Tibial artery (tissue), 4 donors: Measurements from ENCODE around the gene LTBR.

Experiments used
- DNase-seq, 2 donors: peaks; one replicate each; pipeline ENCODE4 v3.0.0-alpha.2; 2019
- H3K27ac ChIP-seq, 2 donors: fragments of 200-600 bp; sonication (generic) in 1 of 2; 1 replicate in 1 of 2; 2 replicates in 1 of 2; pipeline ENCODE4 v1.5.1; 2018 to 2019; ENCODE audit warnings: mild to moderate bottlenecking in 1 of 2
- H3K27me3 ChIP-seq, 2 donors: fragments of 200-600 bp; sonication (generic) in 1 of 2; one replicate each; pipeline versions ENCODE4 v1.5.1 to v1.6.0; 2016 to 2019
- H3K36me3 ChIP-seq, 3 donors: fragments of 200-600 bp; sonication (generic) in 2 of 3; one replicate each; pipeline ENCODE4 v1.5.1; 2016 to 2019; ENCODE audit warnings: mild to moderate bottlenecking in 2 of 3
- H3K4me1 ChIP-seq, 4 donors: fragments of 200-600 bp; sonication (generic) in 2 of 4; 1 replicate in 3 of 4; 2 replicates in 1 of 4; pipeline ENCODE4 v1.5.1; 2016 to 2019
- H3K4me3 ChIP-seq, 2 donors: fragments of 200-600 bp; sonication (generic) in 1 of 2; 1 replicate in 1 of 2; 2 replicates in 1 of 2; pipeline ENCODE4 v1.5.1; 2018 to 2019; ENCODE audit warnings: mild to moderate bottlenecking in 2 of 2
- H3K9me3 ChIP-seq, 3 donors: fragments of 200-600 bp; sonication (generic) in 1 of 3; one replicate each; pipeline ENCODE4 v1.5.1; 2016 to 2019
- intact Hi-C: fragments of 100-400 bp; cut with DNase I; formaldehyde crosslinking; loops from one replicate; pipeline ENCODE4 v1.15.0; 2023; ENCODE audit warnings: low total_unique reads
- TF ChIP-seq, protein P1 (sequence below), 2 experiments: fragments of 200-600 bp in 1 of 2; fragments of 450-650 bp in 1 of 2; IDR thresholded peaks; one replicate each; pipeline ENCODE4 v1.5.1; 2017 to 2019; ENCODE audit warnings: antibody characterized with exemption in 2 of 2, mild to moderate bottlenecking in 1 of 2, moderate library complexity in 1 of 2

The LTBR gene

GRCh38 chr12:6430124-6430989 lies 46.4 kb downstream of the LTBR start:
- intact Hi-C loops = no loop called here
- DNase-seq = peak; percentile 92
- Histone ChIP-seq H3K27me3 (no peaks in the 10 kb centered on the region), H3K36me3 (no peaks in the 10 kb centered on the region), H3K27ac (peak overlapping the region; percentile 80 to 83), H3K4me1 (peaks cover 0 to 18% (median 12%) of the 10 kb centered on the region in 4 donors), H3K4me3 (peak overlapping the region; percentile 30 to 47), H3K9me3 (no peaks in the 10 kb centered on the region)
- TF ChIP-seq, protein P1, sequence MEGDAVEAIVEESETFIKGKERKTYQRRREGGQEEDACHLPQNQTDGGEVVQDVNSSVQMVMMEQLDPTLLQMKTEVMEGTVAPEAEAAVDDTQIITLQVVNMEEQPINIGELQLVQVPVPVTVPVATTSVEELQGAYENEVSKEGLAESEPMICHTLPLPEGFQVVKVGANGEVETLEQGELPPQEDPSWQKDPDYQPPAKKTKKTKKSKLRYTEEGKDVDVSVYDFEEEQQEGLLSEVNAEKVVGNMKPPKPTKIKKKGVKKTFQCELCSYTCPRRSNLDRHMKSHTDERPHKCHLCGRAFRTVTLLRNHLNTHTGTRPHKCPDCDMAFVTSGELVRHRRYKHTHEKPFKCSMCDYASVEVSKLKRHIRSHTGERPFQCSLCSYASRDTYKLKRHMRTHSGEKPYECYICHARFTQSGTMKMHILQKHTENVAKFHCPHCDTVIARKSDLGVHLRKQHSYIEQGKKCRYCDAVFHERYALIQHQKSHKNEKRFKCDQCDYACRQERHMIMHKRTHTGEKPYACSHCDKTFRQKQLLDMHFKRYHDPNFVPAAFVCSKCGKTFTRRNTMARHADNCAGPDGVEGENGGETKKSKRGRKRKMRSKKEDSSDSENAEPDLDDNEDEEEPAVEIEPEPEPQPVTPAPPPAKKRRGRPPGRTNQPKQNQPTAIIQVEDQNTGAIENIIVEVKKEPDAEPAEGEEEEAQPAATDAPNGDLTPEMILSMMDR (IDR thresholded peaks at IDR 0.05) = peak in 1 of 2 experiments; percentile 18

DNA sequence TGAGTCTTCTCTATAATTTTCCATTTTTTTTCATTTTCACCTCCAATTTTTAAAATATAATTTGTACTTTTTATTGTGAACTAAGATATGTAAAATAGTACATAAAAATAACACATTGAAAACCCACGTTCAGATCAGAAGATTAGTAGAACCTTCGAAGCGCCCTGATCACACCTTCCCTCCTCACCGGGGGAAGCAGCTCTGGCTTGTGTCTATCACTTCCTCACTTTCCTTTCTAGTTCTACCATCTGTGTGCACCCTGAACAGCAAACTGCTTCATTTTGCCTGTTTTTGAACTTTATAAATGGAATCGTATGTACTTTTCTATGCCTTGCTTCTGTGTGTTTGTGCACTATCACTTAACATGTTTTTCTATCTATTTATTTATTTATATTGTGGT lies 49.0 kb downstream of the LTBR start:
- TF ChIP-seq, protein P1 (IDR thresholded peaks at IDR 0.05) = no peak

GRCh38 chr12:6434205-6435140 lies 50.5 kb downstream of the LTBR start:
- TF ChIP-seq, protein P1 (IDR thresholded peaks at IDR 0.05) = no peak
- Histone ChIP-seq H3K9me3 (no peaks in the 10 kb centered on the region), H3K27ac (no peak overlapping the region), H3K4me1 (peaks cover 0 to 18% (median 12%) of the 10 kb centered on the region in 4 donors), H3K4me3 (no peak overlapping the region), H3K27me3 (no peaks in the 10 kb centered on the region), H3K36me3 (peaks cover 0 to 10% (median 8%) of the 10 kb centered on the region in 3 donors)
- peak in 1 of 2 donors; percentile 35 for DNase-seq
- intact Hi-C loops = no loop called here

More for the DNA sequence above, 49.0 kb downstream of the LTBR start:
- Histone ChIP-seq H3K4me3 (no peak overlapping the region), H3K9me3 (no peaks in the 10 kb centered on the region), H3K27ac (no peak overlapping the region), H3K4me1 (peaks cover 0 to 18% (median 12%) of the 10 kb centered on the region in 4 donors), H3K27me3 (no peaks in the 10 kb centered on the region), H3K36me3 (no peaks in the 10 kb centered on the region)
- DNase-seq = peak in 1 of 2 donors; percentile 9
- intact Hi-C loops = no loop called here

GRCh38 chr12:6435961-6436715 lies 52.2 kb downstream of the LTBR start:
- Histone ChIP-seq H3K4me3 (no peak overlapping the region), H3K27ac (no peak overlapping the region), H3K36me3 (peaks cover 0 to 24% (median 8%) of the 10 kb centered on the region in 3 donors), H3K4me1 (peaks cover 0 to 5% (median 3%) of the 10 kb centered on the region in 4 donors), H3K27me3 (no peaks in the 10 kb centered on the region), H3K9me3 (no peaks in the 10 kb centered on the region)
- TF ChIP-seq, protein P1 (IDR thresholded peaks at IDR 0.05) = no peak
- DNase-seq = peak in 1 of 2 donors; percentile 24
- intact Hi-C loops = no loop called here

GRCh38 chr12:6437586-6437985 lies 53.6 kb downstream of the LTBR start:
- TF ChIP-seq, protein P1 (IDR thresholded peaks at IDR 0.05) = no peak
- H3K27me3 ChIP-seq = no peaks in the 10 kb centered on the region
- no peaks in the 10 kb centered on the region for H3K9me3 ChIP-seq
- H3K4me3 ChIP-seq = no peak overlapping the region
- peaks cover 0 to 30% (median 8%) of the 10 kb centered on the region in 3 donors for H3K36me3 ChIP-seq
- intact Hi-C loops = no loop called here
- DNase-seq = no peak
- no peaks in the 10 kb centered on the region for H3K4me1 ChIP-seq
- H3K27ac ChIP-seq = no peak overlapping the region
